Inferior parietal cortex (tissue), 1 donor: ENCODE data around the gene ENPP4.
A peak's percentile ranks its signal among the peaks of the same experiment; 100 is the strongest.
"Not testable (repeated sequence)": the region's sequence is repeated elsewhere in the genome, so short reads cannot be mapped to it uniquely, and the experiment has no call there.

Source experiments
- DNase-seq: peaks from one replicate; pipeline ENCODE4 v3.0.0-alpha.2; 2016; ENCODE audit errors: extremely low spot score

Gene ENPP4

GRCh38 chr6:46131291-46131690, 1.5 kb downstream of the ENPP4 start:
- DNase-seq: not testable (repeated sequence)

GRCh38 chr6:46134216-46134615, 4.4 kb downstream of the ENPP4 start:
- no peak for DNase-seq

GRCh38 chr6:46135176-46135575, 5.4 kb downstream of the ENPP4 start:
- no peak for DNase-seq

GRCh38 chr6:46136831-46137230, 7.0 kb downstream of the ENPP4 start:
- no peak for DNase-seq

- DNase-seq: no peak
Observed at GRCh38 chr6:46137387-46137786, 7.6 kb downstream of the ENPP4 start.

- no peak for DNase-seq
Observed at GRCh38 chr6:46138281-46138680, 8.5 kb downstream of the ENPP4 start.

- DNase-seq: no peak
Observed at GRCh38 chr6:46144270-46144669, 14.5 kb downstream of the ENPP4 start.

GRCh38 chr6:46149066-46149465, 19.3 kb downstream of the ENPP4 start:
- DNase-seq: not testable (repeated sequence)

GRCh38 chr6:46156701-46157100, 26.9 kb downstream of the ENPP4 start:
- DNase-seq: no peak

GRCh38 chr6:46159229-46159628, 29.4 kb downstream of the ENPP4 start:
- no peak for DNase-seq

- DNase-seq: no peak
Observed at GRCh38 chr6:46160102-46160501, 30.3 kb downstream of the ENPP4 start.

GRCh38 chr6:46170357-46171289, 40.8 kb downstream of the ENPP4 start, which contains the start of gene ENPP5:
Gene ENPP5, minus strand, starts transcription at chr6:46170980. Its CDS starts 2,718 bp downstream, at chr6:46168262.
- peak; percentile 83 for DNase-seq

GRCh38 chr6:46172176-46172575, 42.4 kb downstream of the ENPP4 start:
- no peak for DNase-seq

- no peak for DNase-seq
Observed at GRCh38 chr6:46174904-46175303, 45.1 kb downstream of the ENPP4 start.

- no peak for DNase-seq
Observed at GRCh38 chr6:46175446-46175845, 45.7 kb downstream of the ENPP4 start.

GRCh38 chr6:46175976-46176375, 46.2 kb downstream of the ENPP4 start:
- no peak for DNase-seq

- no peak for DNase-seq
Observed at GRCh38 chr6:46184114-46184513, 54.3 kb downstream of the ENPP4 start.

GRCh38 chr6:46186583-46186982, 56.8 kb downstream of the ENPP4 start:
- no peak for DNase-seq

- no peak for DNase-seq
Observed at GRCh38 chr6:46189726-46190125, 59.9 kb downstream of the ENPP4 start.

- no peak for DNase-seq
Observed at GRCh38 chr6:46190889-46191288, 61.1 kb downstream of the ENPP4 start.

- no peak for DNase-seq
Observed at GRCh38 chr6:46191961-46192360, 62.2 kb downstream of the ENPP4 start.
